ENCODE measurements around the gene SNCG. TPM values are rescaled to one million over a fixed set of nuclear protein-coding genes. Genes with fewer than 3 reads are reported as not detected.
A peak's percentile ranks its signal among the peaks of the same experiment; 100 is the strongest.

Gene SNCG
- total RNA-seq, 1 experiment from 2014 or later: 8.4 TPM

GRCh38 chr10:86972613-86973380 lies 14.4 kb downstream of the SNCG start:
- POLR2A ChIA-PET: no interaction called here
- H3K36me3 Mint-ChIP-seq: no peaks in the 10 kb centered on the region
- DNase-seq (ENCODE audit: low spot score): peak; percentile 17
- peaks cover 38% of the 10 kb centered on the region for H3K4me1 Mint-ChIP-seq
- H3K9me3 Mint-ChIP-seq: no peaks in the 10 kb centered on the region
- H3K27ac Mint-ChIP-seq: no peak overlapping the region
- H3K27me3 Mint-ChIP-seq (ENCODE audit: low read depth): peaks cover 53% of the 10 kb centered on the region
- CTCF ChIA-PET: no interaction called here
- ATAC-seq: no peak
- H3K4me3 Mint-ChIP-seq: peak overlapping the region; percentile 7; the same call in 1 of the 2 replicates
- TF ChIP-seq ZBTB21 (CRISPR knock-in tag; IDR thresholded peaks at IDR 0.05; ENCODE audit: borderline replicate concordance) (no peak), PRRX2 (CRISPR knock-in tag; IDR thresholded peaks at IDR 0.05) (no peak), GRHL2 (CRISPR knock-in tag; IDR thresholded peaks at IDR 0.05; ENCODE audit: insufficient replicate concordance, severe bottlenecking) (no peak), SMAD3 (CRISPR knock-in tag; IDR thresholded peaks at IDR 0.05; ENCODE audit: borderline replicate concordance) (no peak)
- TF ChIP-seq, protein P1, sequence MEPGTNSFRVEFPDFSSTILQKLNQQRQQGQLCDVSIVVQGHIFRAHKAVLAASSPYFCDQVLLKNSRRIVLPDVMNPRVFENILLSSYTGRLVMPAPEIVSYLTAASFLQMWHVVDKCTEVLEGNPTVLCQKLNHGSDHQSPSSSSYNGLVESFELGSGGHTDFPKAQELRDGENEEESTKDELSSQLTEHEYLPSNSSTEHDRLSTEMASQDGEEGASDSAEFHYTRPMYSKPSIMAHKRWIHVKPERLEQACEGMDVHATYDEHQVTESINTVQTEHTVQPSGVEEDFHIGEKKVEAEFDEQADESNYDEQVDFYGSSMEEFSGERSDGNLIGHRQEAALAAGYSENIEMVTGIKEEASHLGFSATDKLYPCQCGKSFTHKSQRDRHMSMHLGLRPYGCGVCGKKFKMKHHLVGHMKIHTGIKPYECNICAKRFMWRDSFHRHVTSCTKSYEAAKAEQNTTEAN (CRISPR knock-in tag; IDR thresholded peaks at IDR 0.05): no peak
- TF ChIP-seq, protein P2, sequence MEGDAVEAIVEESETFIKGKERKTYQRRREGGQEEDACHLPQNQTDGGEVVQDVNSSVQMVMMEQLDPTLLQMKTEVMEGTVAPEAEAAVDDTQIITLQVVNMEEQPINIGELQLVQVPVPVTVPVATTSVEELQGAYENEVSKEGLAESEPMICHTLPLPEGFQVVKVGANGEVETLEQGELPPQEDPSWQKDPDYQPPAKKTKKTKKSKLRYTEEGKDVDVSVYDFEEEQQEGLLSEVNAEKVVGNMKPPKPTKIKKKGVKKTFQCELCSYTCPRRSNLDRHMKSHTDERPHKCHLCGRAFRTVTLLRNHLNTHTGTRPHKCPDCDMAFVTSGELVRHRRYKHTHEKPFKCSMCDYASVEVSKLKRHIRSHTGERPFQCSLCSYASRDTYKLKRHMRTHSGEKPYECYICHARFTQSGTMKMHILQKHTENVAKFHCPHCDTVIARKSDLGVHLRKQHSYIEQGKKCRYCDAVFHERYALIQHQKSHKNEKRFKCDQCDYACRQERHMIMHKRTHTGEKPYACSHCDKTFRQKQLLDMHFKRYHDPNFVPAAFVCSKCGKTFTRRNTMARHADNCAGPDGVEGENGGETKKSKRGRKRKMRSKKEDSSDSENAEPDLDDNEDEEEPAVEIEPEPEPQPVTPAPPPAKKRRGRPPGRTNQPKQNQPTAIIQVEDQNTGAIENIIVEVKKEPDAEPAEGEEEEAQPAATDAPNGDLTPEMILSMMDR (IDR thresholded peaks at IDR 0.05): no peak

DNA sequence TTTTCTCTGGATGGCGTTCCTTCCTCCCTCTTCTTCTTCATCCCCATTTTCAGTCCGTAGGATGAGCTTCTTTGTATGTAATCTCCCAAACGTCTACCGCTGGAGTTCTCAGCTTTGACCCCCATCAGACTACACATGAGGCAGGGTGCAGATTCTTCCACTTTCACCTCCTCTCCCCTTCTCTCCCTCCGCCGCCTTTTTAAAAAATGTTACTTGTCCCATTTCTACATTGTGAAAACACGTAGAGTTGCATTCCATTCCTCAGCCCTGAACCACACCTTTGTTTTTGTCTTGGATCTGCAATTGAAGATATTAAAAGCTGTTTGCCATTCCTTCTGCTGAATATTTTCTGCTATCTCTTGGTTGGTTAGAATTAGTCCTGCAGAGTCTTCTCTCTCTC lies 16.1 kb downstream of the SNCG start:
- CTCF ChIA-PET: interaction anchor here (1.0 kb wide), 2 partner anchors 14 to 35 kb away, joined by 3 read pairs; no protein-coding TSS in a partner anchor
- POLR2A ChIA-PET: no interaction called here
- no peak overlapping the region; the same call in 1 of the 2 replicates for H3K27ac Mint-ChIP-seq
- ATAC-seq (no peak), DNase-seq (ENCODE audit: low spot score) (no peak)
- H3K9me3 Mint-ChIP-seq: no peaks in the 10 kb centered on the region
- H3K4me3 Mint-ChIP-seq: no peak overlapping the region
- H3K4me1 Mint-ChIP-seq: peaks cover 31% of the 10 kb centered on the region
- TF ChIP-seq MYBL2 (CRISPR knock-in tag; IDR thresholded peaks at IDR 0.05): no peak
- TF ChIP-seq, protein P3, sequence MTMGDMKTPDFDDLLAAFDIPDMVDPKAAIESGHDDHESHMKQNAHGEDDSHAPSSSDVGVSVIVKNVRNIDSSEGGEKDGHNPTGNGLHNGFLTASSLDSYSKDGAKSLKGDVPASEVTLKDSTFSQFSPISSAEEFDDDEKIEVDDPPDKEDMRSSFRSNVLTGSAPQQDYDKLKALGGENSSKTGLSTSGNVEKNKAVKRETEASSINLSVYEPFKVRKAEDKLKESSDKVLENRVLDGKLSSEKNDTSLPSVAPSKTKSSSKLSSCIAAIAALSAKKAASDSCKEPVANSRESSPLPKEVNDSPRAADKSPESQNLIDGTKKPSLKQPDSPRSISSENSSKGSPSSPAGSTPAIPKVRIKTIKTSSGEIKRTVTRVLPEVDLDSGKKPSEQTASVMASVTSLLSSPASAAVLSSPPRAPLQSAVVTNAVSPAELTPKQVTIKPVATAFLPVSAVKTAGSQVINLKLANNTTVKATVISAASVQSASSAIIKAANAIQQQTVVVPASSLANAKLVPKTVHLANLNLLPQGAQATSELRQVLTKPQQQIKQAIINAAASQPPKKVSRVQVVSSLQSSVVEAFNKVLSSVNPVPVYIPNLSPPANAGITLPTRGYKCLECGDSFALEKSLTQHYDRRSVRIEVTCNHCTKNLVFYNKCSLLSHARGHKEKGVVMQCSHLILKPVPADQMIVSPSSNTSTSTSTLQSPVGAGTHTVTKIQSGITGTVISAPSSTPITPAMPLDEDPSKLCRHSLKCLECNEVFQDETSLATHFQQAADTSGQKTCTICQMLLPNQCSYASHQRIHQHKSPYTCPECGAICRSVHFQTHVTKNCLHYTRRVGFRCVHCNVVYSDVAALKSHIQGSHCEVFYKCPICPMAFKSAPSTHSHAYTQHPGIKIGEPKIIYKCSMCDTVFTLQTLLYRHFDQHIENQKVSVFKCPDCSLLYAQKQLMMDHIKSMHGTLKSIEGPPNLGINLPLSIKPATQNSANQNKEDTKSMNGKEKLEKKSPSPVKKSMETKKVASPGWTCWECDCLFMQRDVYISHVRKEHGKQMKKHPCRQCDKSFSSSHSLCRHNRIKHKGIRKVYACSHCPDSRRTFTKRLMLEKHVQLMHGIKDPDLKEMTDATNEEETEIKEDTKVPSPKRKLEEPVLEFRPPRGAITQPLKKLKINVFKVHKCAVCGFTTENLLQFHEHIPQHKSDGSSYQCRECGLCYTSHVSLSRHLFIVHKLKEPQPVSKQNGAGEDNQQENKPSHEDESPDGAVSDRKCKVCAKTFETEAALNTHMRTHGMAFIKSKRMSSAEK (CRISPR knock-in tag; IDR thresholded peaks at IDR 0.05; ENCODE audit: borderline replicate concordance): no peak
- no peaks in the 10 kb centered on the region for H3K36me3 Mint-ChIP-seq
- H3K27me3 Mint-ChIP-seq (ENCODE audit: low read depth): peaks cover 41% of the 10 kb centered on the region

DNA sequence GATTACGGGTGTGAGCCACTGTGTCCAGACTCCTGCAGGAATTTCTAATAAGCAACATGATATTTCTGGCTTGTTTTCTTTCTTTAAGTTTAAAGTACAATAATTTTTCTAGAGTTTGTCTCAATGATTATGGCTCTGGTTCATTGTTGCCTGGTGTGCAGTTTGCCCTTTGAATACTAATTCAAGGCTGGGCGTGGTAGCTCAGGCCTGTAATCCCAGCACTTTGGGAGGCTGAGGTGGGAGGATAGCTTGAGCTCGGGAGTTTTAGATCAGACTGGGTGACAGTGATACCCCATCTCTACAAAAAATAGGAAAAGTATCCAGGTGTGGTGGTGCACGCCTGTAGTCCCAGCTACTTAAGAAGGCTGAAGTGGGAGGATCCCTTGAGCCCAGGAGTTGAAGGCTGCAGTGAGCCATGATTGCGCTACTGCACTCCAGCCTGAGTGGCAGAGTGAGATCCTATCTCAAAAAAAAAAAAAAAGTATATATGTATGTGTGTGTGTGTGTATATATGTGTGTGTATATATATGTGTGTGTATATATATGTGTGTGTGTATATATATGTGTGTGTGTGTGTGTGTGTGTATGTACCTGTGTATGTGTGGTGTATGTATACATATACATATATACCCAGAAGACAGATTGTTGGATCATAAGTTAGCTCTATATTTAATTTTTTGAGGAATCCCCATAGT lies 18.1 kb downstream of the SNCG start:
- ChIA-PET CTCF (interaction anchor here (1.2 to 1.5 kb wide), 2 partner anchors 10 to 37 kb away, joined by 4 read pairs; no protein-coding TSS in a partner anchor), POLR2A (no interaction called here)
- Mint-ChIP-seq H3K4me3 (no peak overlapping the region), H3K27ac (no peak overlapping the region), H3K4me1 (peaks cover 26% of the 10 kb centered on the region), H3K36me3 (no peaks in the 10 kb centered on the region), H3K27me3 (ENCODE audit: low read depth) (peaks cover 29% of the 10 kb centered on the region), H3K9me3 (no peaks in the 10 kb centered on the region)
- ATAC-seq (no peak), DNase-seq (ENCODE audit: low spot score) (no peak)
- no peak for TF ChIP-seq ZNF317 (CRISPR knock-in tag; IDR thresholded peaks at IDR 0.05; ENCODE audit: borderline replicate concordance, low read depth)
- TF ChIP-seq ZNF263 (CRISPR knock-in tag; IDR thresholded peaks at IDR 0.05; ENCODE audit: low read depth): no peak
- TF ChIP-seq, protein P4, sequence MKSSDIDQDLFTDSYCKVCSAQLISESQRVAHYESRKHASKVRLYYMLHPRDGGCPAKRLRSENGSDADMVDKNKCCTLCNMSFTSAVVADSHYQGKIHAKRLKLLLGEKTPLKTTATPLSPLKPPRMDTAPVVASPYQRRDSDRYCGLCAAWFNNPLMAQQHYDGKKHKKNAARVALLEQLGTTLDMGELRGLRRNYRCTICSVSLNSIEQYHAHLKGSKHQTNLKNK (CRISPR knock-in tag; IDR thresholded peaks at IDR 0.05): no peak
- TF ChIP-seq, protein P5, sequence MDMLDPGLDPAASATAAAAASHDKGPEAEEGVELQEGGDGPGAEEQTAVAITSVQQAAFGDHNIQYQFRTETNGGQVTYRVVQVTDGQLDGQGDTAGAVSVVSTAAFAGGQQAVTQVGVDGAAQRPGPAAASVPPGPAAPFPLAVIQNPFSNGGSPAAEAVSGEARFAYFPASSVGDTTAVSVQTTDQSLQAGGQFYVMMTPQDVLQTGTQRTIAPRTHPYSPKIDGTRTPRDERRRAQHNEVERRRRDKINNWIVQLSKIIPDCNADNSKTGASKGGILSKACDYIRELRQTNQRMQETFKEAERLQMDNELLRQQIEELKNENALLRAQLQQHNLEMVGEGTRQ (CRISPR knock-in tag; IDR thresholded peaks at IDR 0.05): no peak
- TF ChIP-seq ZNF138 (CRISPR knock-in tag; conservative IDR thresholded peaks at IDR 0.05): no peak
- no peak for TF ChIP-seq FOXJ3 (CRISPR knock-in tag; IDR thresholded peaks at IDR 0.05; ENCODE audit: borderline replicate concordance)
- TF ChIP-seq, protein P1 (CRISPR knock-in tag; IDR thresholded peaks at IDR 0.05): no peak
- no peak for TF ChIP-seq JAZF1 (CRISPR knock-in tag; IDR thresholded peaks at IDR 0.05)
- TF ChIP-seq ZNF219 (CRISPR knock-in tag; IDR thresholded peaks at IDR 0.05; ENCODE audit: borderline replicate concordance): no peak

Data from WTC11 (cell line).